Measurements from ENCODE around the gene GDAP2.
"Not testable (repeated sequence)": the region's sequence is repeated elsewhere in the genome, so short reads cannot be mapped to it uniquely, and the experiment has no call there.

The GDAP2 gene

DNA sequence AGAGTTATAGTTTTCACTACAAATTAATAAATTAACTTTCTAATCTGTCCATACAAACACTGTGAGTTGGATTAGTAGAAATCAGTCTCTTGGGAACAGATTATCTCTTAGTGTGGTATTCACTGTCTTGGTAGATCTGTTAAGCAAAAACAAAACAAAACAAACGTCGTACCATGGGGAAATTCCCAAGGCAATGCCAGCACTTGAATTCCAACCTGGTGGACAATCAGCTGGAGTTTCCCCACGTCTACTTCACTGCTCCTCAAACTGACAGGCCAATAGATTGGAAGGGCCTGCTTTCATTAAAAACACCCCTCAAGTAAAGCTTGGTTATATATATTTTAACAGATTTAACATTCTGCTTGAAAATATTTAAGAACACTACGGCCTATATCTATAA lies 31.9 kb downstream of the GDAP2 start:
- no peak for DNase-seq (ENCODE audit: low read depth)

- peak; percentile 14 for DNase-seq (ENCODE audit: low read depth)
Observed at GRCh38 chr1:117895482-117896114, 33.8 kb downstream of the GDAP2 start.

DNA sequence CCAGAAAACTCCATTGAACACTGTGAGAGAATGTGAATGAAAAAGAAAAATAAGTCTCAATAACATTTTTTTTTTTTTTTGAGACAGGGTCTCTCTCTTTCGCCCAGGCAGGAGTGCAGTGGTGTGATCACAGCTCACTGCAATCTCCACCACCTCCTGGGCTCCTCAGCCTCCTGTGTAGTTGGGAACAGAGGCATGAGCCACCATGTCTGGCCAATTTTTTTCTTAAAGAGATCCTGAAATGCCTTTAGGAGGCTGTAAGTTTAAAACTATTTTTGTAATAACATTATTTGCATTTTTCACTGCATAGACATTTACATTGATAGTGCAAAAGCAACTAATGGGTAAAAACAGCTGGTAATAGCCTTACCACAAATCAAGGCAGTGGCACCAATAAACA lies 35.3 kb downstream of the GDAP2 start:
- no peak for DNase-seq (ENCODE audit: low read depth)

- DNase-seq (ENCODE audit: low read depth), result no peak
Observed at GRCh38 chr1:117892512-117892911, 36.9 kb downstream of the GDAP2 start.

DNA sequence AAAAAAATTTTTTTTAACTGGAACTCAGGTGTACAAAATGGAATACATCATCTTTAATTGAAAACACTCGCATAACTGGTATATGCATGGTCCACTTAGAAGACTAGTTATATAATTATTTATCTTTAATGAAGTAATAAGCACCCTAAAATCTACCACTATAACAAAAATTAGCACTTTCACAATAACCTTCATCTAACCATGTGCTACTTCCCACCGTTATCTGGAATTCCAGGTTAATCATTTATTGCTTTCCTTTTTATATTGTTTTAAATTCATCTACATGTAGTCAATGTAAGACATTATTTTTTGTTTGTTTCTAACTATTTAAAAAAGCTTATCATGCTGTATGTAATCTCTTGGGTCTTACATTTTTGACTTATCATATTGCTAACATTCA lies 39.0 kb downstream of the GDAP2 start:
- no peak for DNase-seq (ENCODE audit: low read depth)

GRCh38 chr1:117886101-117886795 lies 43.2 kb downstream of the GDAP2 start:
- DNase-seq (ENCODE audit: low read depth), result no peak

- no peak for DNase-seq (ENCODE audit: low read depth)
Observed at GRCh38 chr1:117883616-117884015, 45.8 kb downstream of the GDAP2 start.

DNA sequence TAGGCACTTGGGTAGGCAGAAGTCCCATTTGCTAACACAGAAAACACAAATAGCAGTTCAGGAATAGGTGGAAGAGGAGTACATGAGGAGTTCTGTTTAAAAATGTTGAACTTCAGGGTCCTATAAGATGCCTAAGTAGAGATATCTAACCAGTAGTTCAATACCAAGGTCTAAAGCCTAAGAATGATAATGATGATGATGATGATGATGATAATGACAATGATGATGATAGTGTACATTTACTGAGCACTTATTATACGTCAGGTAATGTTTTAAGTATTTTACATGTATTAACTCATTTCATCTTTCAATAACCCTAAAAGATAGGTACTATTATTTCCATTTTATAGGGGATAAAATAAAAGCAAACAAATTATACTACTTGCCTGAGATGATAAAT lies 50.1 kb downstream of the GDAP2 start:
- DNase-seq (ENCODE audit: low read depth), result no peak

- no peak for DNase-seq (ENCODE audit: low read depth)
Observed at GRCh38 chr1:117877823-117878222, 51.6 kb downstream of the GDAP2 start.

- DNase-seq (ENCODE audit: low read depth), result no peak
Observed at GRCh38 chr1:117871013-117871412, 58.4 kb downstream of the GDAP2 start.

GRCh38 chr1:117861694-117862093 lies 67.7 kb downstream of the GDAP2 start:
- no peak for DNase-seq (ENCODE audit: low read depth)

DNA sequence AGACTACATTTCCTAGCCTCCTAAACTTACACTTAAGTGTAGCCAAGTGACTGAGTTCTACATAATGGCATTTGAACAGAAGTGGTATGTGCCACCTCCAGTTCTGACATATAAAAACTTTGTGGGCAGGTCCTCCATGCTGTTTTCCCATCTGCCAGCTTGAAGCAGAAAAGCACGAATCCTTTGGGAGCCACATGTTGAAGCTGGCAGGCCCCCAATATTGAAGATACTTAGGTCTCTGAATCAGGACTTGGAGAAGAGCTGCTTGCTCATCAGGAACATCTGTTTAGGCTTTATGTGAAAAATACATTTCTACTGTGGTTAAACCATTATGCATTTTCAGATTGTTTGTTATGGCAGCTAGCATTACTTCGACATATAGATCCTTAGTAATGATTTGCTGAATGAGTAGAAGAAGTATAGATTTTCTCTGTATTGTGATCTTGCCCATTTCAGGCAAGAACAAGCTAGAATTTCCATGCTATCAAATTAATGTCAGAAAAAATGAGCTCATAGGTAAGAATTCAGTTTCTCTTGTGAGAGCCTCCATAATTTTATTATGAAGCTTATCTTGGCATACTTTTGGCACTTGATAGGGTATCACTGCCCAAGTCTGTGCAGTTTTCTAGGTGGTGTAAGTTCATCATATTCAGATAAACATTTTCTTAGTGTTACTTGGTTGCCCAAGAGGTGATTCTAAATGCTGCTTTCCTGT lies 68.4 kb downstream of the GDAP2 start:
- DNase-seq (ENCODE audit: low read depth), result no peak

GRCh38 chr1:117859901-117860300 lies 69.5 kb downstream of the GDAP2 start:
- no peak for DNase-seq (ENCODE audit: low read depth)

- no peak for DNase-seq (ENCODE audit: low read depth)
Observed at GRCh38 chr1:117857418-117857817, 72.0 kb downstream of the GDAP2 start.

DNA sequence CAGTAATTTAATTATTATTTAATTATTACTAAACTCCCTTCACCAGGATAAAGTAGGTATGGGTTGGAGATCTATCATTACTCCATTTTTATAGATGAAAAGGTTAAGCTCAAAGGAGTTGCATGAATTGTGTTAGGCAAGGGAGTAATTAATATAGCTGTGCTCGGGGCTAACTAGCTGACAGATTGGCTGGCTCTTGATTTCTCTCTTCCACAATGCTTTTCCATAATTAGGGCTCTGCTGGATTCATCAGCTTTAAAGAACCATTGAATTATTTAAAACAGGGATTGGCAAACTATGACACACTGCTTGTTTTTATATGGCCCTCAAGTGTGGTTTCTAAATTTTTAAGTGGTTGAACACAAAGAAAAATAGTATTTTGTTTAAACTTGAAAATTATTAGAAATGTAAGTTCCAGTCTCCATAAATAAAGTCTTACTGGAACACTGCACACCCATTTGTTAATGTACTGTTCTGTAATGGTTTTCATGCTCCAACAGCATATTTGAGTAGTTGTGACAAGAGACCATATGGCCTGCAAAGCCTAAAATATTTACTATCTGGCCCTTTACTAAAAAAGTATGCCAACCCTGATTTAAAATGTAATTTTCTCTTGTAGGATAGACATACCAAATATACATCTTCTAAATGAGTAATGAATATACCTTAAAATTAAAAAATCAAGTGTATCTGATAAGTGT lies 76.4 kb downstream of the GDAP2 start:
- no peak for DNase-seq (ENCODE audit: low read depth)

- DNase-seq (ENCODE audit: low read depth), result no peak
Observed at GRCh38 chr1:117851687-117852086, 77.7 kb downstream of the GDAP2 start.

GRCh38 chr1:117846674-117847425 lies 82.6 kb downstream of the GDAP2 start:
- DNase-seq (ENCODE audit: low read depth), result no peak

DNA sequence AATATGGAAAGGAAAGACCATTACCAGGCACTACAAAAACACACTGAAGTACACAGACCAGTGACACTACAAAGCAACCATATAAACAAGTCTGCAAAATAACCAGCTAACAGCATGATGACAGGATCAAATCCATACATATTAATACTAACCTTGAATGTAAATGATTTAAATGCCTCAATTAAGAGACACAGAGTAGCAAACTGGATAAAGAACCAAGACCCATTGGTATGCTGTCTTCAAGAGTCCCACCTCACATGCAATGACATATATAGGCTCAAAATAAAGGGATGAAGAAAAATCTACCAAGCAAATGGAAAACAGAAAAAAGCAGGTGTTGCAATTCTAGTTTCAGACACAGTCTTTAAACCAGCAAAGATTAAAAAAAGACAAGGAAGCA lies 84.9 kb downstream of the GDAP2 start:
- DNase-seq (ENCODE audit: low read depth), result not testable (repeated sequence)

DNA sequence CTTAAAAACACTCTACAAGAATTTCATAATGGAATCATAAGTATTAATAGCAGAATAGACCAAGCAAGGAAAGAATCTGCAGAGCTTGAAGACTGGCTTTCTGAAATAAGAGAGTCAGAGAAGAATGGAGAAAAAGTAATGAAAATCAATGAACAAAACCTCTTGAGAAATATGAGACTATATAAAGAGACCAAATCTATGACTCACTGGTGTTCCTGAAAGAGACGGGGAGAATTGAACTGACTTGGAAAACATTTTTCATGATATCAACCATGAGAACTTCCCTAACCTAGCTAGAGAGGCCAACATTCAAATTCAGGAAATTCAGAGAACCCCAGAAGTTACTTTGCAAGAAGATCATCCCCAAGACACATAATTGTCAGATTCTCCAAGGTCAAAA lies 85.6 kb downstream of the GDAP2 start:
- no peak for DNase-seq (ENCODE audit: low read depth)

GRCh38 chr1:117842408-117843170 lies 86.8 kb downstream of the GDAP2 start:
- DNase-seq (ENCODE audit: low read depth), result no peak

GRCh38 chr1:117841117-117841650 lies 88.2 kb downstream of the GDAP2 start:
- DNase-seq (ENCODE audit: low read depth), result no peak

Data from CMK (cell line).